ENCODE results near the gene HMGN5.

Gene HMGN5

GRCh38 chrX:81120258-81120935 lies 81.3 kb downstream of the HMGN5 start:
- peak overlapping the region; percentile 47 to 60 for H3K4me3 ChIP-seq (ENCODE audit: low read depth in 1 of 2, low read length in 2 of 2)
- H3K9me3 ChIP-seq (ENCODE audit: low read length): no peaks in the 10 kb centered on the region
- H3K4me1 ChIP-seq (ENCODE audit: insufficient read depth, low read length): no peaks in the 10 kb centered on the region
- no peaks in the 10 kb centered on the region for H3K36me3 ChIP-seq (ENCODE audit: insufficient read depth, low read length)
- H3K27ac ChIP-seq (ENCODE audit: low read depth, low read length): no peak overlapping the region
- peak overlapping the region; percentile 46 for H3K9ac ChIP-seq (ENCODE audit: low read length)
- no peaks in the 10 kb centered on the region for H3K27me3 ChIP-seq (ENCODE audit: control insufficient read depth in 1 of 2, insufficient read depth in 2 of 2, low read length in 2 of 2)

- Histone ChIP-seq H3K9me3 (ENCODE audit: low read length) (no peaks in the 10 kb centered on the region), H3K27ac (ENCODE audit: low read depth, low read length) (no peak overlapping the region), H3K36me3 (ENCODE audit: insufficient read depth, low read length) (peaks cover 3% of the 10 kb centered on the region), H3K4me1 (ENCODE audit: insufficient read depth, low read length) (no peaks in the 10 kb centered on the region), H3K27me3 (ENCODE audit: control insufficient read depth in 1 of 2, insufficient read depth in 2 of 2, low read length in 2 of 2) (no peaks in the 10 kb centered on the region), H3K4me3 (ENCODE audit: low read depth in 1 of 2, low read length in 2 of 2) (no peak overlapping the region), H3K9ac (ENCODE audit: low read length) (no peak overlapping the region)
Measured at GRCh38 chrX:81114757-81115156, 87.0 kb downstream of the HMGN5 start.

GRCh38 chrX:81110286-81110685 lies 91.4 kb downstream of the HMGN5 start:
- Histone ChIP-seq H3K27ac (ENCODE audit: low read depth, low read length) (no peak overlapping the region), H3K4me3 (ENCODE audit: low read depth in 1 of 2, low read length in 2 of 2) (no peak overlapping the region), H3K36me3 (ENCODE audit: insufficient read depth, low read length) (peaks cover 3% of the 10 kb centered on the region), H3K9ac (ENCODE audit: low read length) (no peak overlapping the region), H3K4me1 (ENCODE audit: insufficient read depth, low read length) (no peaks in the 10 kb centered on the region), H3K9me3 (ENCODE audit: low read length) (no peaks in the 10 kb centered on the region), H3K27me3 (ENCODE audit: control insufficient read depth in 1 of 2, insufficient read depth in 2 of 2, low read length in 2 of 2) (no peaks in the 10 kb centered on the region)

- Histone ChIP-seq H3K9ac (ENCODE audit: low read length) (no peak overlapping the region), H3K4me1 (ENCODE audit: insufficient read depth, low read length) (no peaks in the 10 kb centered on the region), H3K36me3 (ENCODE audit: insufficient read depth, low read length) (no peaks in the 10 kb centered on the region), H3K9me3 (ENCODE audit: low read length) (no peaks in the 10 kb centered on the region), H3K27ac (ENCODE audit: low read depth, low read length) (no peak overlapping the region), H3K27me3 (ENCODE audit: control insufficient read depth in 1 of 2, insufficient read depth in 2 of 2, low read length in 2 of 2) (no peaks in the 10 kb centered on the region), H3K4me3 (ENCODE audit: low read depth in 1 of 2, low read length in 2 of 2) (no peak overlapping the region)
Measured at GRCh38 chrX:81082649-81083048, 119.1 kb downstream of the HMGN5 start.
